ENCODE data around the gene RASL11A.
"Not testable (repeated sequence)": the region's sequence is repeated elsewhere in the genome, so short reads cannot be mapped to it uniquely, and the experiment has no call there.

The RASL11A gene

GRCh38 chr13:27269114-27269665 is 1.4 kb upstream of the RASL11A start:
- DNase-seq (ENCODE audit: low read depth), result no peak

GRCh38 chr13:27271570-27272096 is 1.0 kb downstream of the RASL11A start:
- no peak for DNase-seq (ENCODE audit: low read depth)

- DNase-seq (ENCODE audit: low read depth), result no peak
Observed at GRCh38 chr13:27273658-27274425, 3.2 kb downstream of the RASL11A start.

- DNase-seq (ENCODE audit: low read depth), result no peak
Observed at GRCh38 chr13:27274631-27275030, 4.0 kb downstream of the RASL11A start.

GRCh38 chr13:27276188-27276587 is 5.6 kb downstream of the RASL11A start:
- no peak for DNase-seq (ENCODE audit: low read depth)

GRCh38 chr13:27279506-27279905 is 8.9 kb downstream of the RASL11A start:
- no peak for DNase-seq (ENCODE audit: low read depth)

GRCh38 chr13:27280009-27280656 is 9.5 kb downstream of the RASL11A start:
- no peak for DNase-seq (ENCODE audit: low read depth)

GRCh38 chr13:27280841-27281240 is 10.2 kb downstream of the RASL11A start:
- DNase-seq (ENCODE audit: low read depth), result no peak

- DNase-seq (ENCODE audit: low read depth), result no peak
Observed at GRCh38 chr13:27281420-27281819, 10.8 kb downstream of the RASL11A start.

GRCh38 chr13:27283906-27284493 is 13.4 kb downstream of the RASL11A start:
- DNase-seq (ENCODE audit: low read depth), result no peak

GRCh38 chr13:27288392-27288791 is 17.8 kb downstream of the RASL11A start:
- DNase-seq (ENCODE audit: low read depth), result no peak

GRCh38 chr13:27289011-27289665 is 18.5 kb downstream of the RASL11A start:
- no peak for DNase-seq (ENCODE audit: low read depth)

- DNase-seq (ENCODE audit: low read depth), result no peak
Observed at GRCh38 chr13:27290715-27291114, 20.1 kb downstream of the RASL11A start.

- not testable (repeated sequence) for DNase-seq (ENCODE audit: low read depth)
Observed at GRCh38 chr13:27291967-27292366, 21.3 kb downstream of the RASL11A start.

- DNase-seq (ENCODE audit: low read depth), result no peak
Observed at GRCh38 chr13:27293076-27293691, 22.6 kb downstream of the RASL11A start.

- DNase-seq (ENCODE audit: low read depth), result no peak
Observed at GRCh38 chr13:27293873-27294515, 23.4 kb downstream of the RASL11A start.

- no peak for DNase-seq (ENCODE audit: low read depth)
Observed at GRCh38 chr13:27295096-27295495, 24.5 kb downstream of the RASL11A start.

GRCh38 chr13:27295660-27296059 is 25.0 kb downstream of the RASL11A start:
- no peak for DNase-seq (ENCODE audit: low read depth)

GRCh38 chr13:27296496-27296895 is 25.9 kb downstream of the RASL11A start:
- DNase-seq (ENCODE audit: low read depth), result no peak

GRCh38 chr13:27298849-27299248 is 28.2 kb downstream of the RASL11A start:
- no peak for DNase-seq (ENCODE audit: low read depth)

- not testable (repeated sequence) for DNase-seq (ENCODE audit: low read depth)
Observed at GRCh38 chr13:27300406-27300805, 29.8 kb downstream of the RASL11A start.

All from stimulated activated CD8-positive, alpha-beta memory T cell treated with anti-CD3 and anti-CD28 coated beads, Interleukin-4, amount 100 ng/mL, for 24 hours (primary cell).